ENCODE measurements around the gene SAPCD2. TPM values are rescaled to one million over a fixed set of nuclear protein-coding genes. Genes with fewer than 3 reads are reported as not detected.

The SAPCD2 gene
- total RNA-seq, 2 experiments from 2014 or later: 13.5 to 13.7 TPM

- peak overlapping the region; percentile 75 for H3K4me3 Mint-ChIP-seq
- H3K4me1 Mint-ChIP-seq (ENCODE audit: low read depth): peaks cover 5% of the 10 kb centered on the region
- no peaks in the 10 kb centered on the region for H3K9me3 Mint-ChIP-seq
- H3K27me3 Mint-ChIP-seq: no peaks in the 10 kb centered on the region
- no peak for DNase-seq
- ChIA-PET POLR2A (interaction anchor here (0.7 to 1.6 kb wide), 6 partner anchors 17 to 187 kb away, joined by 3 to 5 read pairs (median 3); no protein-coding TSS in a partner anchor), CTCF (interaction anchor here (0.7 to 2.0 kb wide), 4 partner anchors 17 to 77 kb away, joined by 3 to 9 read pairs (median 3); no protein-coding TSS in a partner anchor)
- peak overlapping the region; percentile 63 for H3K27ac Mint-ChIP-seq
- H3K36me3 Mint-ChIP-seq (ENCODE audit: low read depth): peaks cover 18% of the 10 kb centered on the region
- TF ChIP-seq CTCF (IDR thresholded peaks at IDR 0.05): no peak
- intact Hi-C loops (cut with micrococcal nuclease): no loop called here
- no peak for ATAC-seq
These were observed 42.4 kb upstream of the SAPCD2 start for GRCh38 chr9:137112564-137113384.

GRCh38 chr9:137111788-137112563 lies 41.6 kb upstream of the SAPCD2 start:
- ChIA-PET POLR2A (interaction anchor here (0.8 kb wide), 1 partner anchor 114 kb away, joined by 3 read pairs; no protein-coding TSS in a partner anchor), CTCF (interaction anchor here (0.9 to 2.0 kb wide), 2 partner anchors 16 kb away, joined by 3 to 9 read pairs; no protein-coding TSS in a partner anchor)
- no peaks in the 10 kb centered on the region for H3K27me3 Mint-ChIP-seq
- intact Hi-C loops (cut with micrococcal nuclease): no loop called here
- TF ChIP-seq CTCF (IDR thresholded peaks at IDR 0.05): no peak
- H3K4me1 Mint-ChIP-seq (ENCODE audit: low read depth): peaks cover 5% of the 10 kb centered on the region
- peaks cover 18% of the 10 kb centered on the region for H3K36me3 Mint-ChIP-seq (ENCODE audit: low read depth)
- H3K4me3 Mint-ChIP-seq: no peak overlapping the region
- H3K9me3 Mint-ChIP-seq: no peaks in the 10 kb centered on the region
- DNase-seq (no peak), ATAC-seq (no peak)
- no peak overlapping the region for H3K27ac Mint-ChIP-seq

GRCh38 chr9:137110911-137111787 lies 40.8 kb upstream of the SAPCD2 start:
- no peak overlapping the region for H3K4me3 Mint-ChIP-seq
- intact Hi-C loops (cut with micrococcal nuclease): no loop called here
- DNase-seq (no peak), ATAC-seq (no peak)
- ChIA-PET POLR2A (interaction anchor here (0.8 kb wide), 1 partner anchor 115 kb away, joined by 3 read pairs; no protein-coding TSS in a partner anchor), CTCF (interaction anchor here (0.6 to 0.9 kb wide), 2 partner anchors 15 to 82 kb away, joined by 3 read pairs; no protein-coding TSS in a partner anchor)
- no peak for TF ChIP-seq CTCF (IDR thresholded peaks at IDR 0.05)
- peaks cover 18% of the 10 kb centered on the region for H3K36me3 Mint-ChIP-seq (ENCODE audit: low read depth)
- no peaks in the 10 kb centered on the region for H3K9me3 Mint-ChIP-seq
- no peaks in the 10 kb centered on the region for H3K27me3 Mint-ChIP-seq
- peak overlapping the region; percentile 39 for H3K27ac Mint-ChIP-seq
- peaks cover 5% of the 10 kb centered on the region for H3K4me1 Mint-ChIP-seq (ENCODE audit: low read depth)

- DNase-seq (no peak), ATAC-seq (no peak)
- ChIA-PET CTCF (interaction anchor here (0.6 kb wide), 1 partner anchor 81 kb away, joined by 3 read pairs; no protein-coding TSS in a partner anchor), POLR2A (no interaction called here)
- H3K4me3 Mint-ChIP-seq: no peak overlapping the region
- H3K27me3 Mint-ChIP-seq: no peaks in the 10 kb centered on the region
- H3K36me3 Mint-ChIP-seq (ENCODE audit: low read depth): peaks cover 18% of the 10 kb centered on the region
- intact Hi-C loops (cut with micrococcal nuclease): no loop called here
- peaks cover 5% of the 10 kb centered on the region for H3K4me1 Mint-ChIP-seq (ENCODE audit: low read depth)
- H3K9me3 Mint-ChIP-seq: no peaks in the 10 kb centered on the region
- no peak overlapping the region for H3K27ac Mint-ChIP-seq
- no peak for TF ChIP-seq CTCF (IDR thresholded peaks at IDR 0.05)
These were observed 40.0 kb upstream of the SAPCD2 start for GRCh38 chr9:137110147-137110910.
